ENCODE data around the gene KRT37.
"Not testable (repeated sequence)": the region's sequence is repeated elsewhere in the genome, so short reads cannot be mapped to it uniquely, and the experiment has no call there.

KRT37 gene

GRCh38 chr17:41437254-41437653 lies 12.9 kb upstream of the KRT37 start:
- DNase-seq, result no peak

GRCh38 chr17:41434415-41434814 lies 10.0 kb upstream of the KRT37 start:
- DNase-seq, result no peak

GRCh38 chr17:41434005-41434404 lies 9.6 kb upstream of the KRT37 start:
- DNase-seq, result no peak

DNA sequence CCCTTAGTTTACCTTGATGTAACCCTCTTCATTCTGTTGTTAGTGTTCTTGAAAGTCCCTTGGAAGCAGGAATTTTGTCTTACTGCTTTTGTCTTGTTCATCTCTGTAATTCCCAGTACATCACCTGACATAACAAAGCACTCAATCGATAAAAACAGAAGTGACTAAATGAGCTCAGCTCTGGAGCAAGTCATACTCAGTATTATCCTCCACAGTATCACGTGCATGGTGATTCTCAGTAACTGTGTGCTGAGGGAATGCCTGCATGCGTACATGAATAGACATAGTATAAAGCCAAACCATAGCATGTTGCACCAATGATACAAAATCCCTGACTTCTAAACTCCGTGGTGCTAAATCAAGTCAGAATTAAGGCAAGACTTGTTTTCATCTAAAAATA lies 9.2 kb upstream of the KRT37 start:
- no peak for DNase-seq

DNA sequence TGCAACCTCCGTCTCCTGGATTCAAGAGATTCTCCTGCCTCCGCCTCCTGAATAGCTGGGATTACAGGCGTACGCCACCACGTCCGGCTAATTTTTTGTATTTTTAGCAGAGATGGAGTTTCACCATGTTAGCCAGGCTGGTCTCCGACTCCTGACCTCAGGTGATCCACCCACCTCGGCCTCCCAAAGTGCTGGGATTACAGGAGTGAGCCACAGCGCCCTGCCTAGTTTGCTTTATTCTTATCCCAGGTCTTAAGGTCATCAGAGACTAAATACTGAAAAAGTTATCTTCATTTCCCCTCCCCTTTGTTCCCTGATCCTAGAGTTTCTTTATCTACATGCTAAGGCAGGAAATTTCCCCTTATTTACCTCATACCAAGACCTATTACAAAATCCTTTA lies 6.0 kb upstream of the KRT37 start:
- DNase-seq, result not testable (repeated sequence)

- DNase-seq, result no peak
These were observed 5.3 kb upstream of the KRT37 start for GRCh38 chr17:41429667-41430066.

- no peak for DNase-seq
These were observed 4.4 kb upstream of the KRT37 start for GRCh38 chr17:41428591-41429291.

GRCh38 chr17:41422586-41422985 lies 1.8 kb downstream of the KRT37 start:
- DNase-seq, result not testable (repeated sequence)

- no peak for DNase-seq
These were observed 2.8 kb downstream of the KRT37 start for GRCh38 chr17:41421617-41422016.

GRCh38 chr17:41421116-41421515 lies 3.3 kb downstream of the KRT37 start:
- DNase-seq, result no peak

- DNase-seq, result no peak
These were observed 4.3 kb downstream of the KRT37 start for GRCh38 chr17:41420134-41420533.

DNA sequence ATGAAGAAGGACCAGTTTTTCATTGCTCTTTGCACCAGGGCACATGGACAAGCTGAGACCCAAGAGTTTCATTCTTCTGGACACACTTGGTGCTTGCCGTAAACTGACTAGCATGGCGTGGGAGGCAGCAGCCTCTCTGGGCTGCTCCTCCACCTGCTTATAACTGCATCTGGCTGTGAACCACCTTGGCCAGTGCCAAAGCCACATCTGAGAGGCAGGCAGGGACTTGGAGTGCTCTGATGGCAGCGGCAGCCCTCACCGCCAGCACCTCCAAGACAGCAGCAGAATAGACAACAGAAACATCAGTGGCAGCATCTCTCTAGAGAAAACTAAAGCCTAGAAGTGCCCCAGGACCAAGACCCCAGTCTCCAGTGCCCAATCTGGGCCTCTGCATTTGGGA lies 4.7 kb downstream of the KRT37 start:
- no peak for DNase-seq

DNA sequence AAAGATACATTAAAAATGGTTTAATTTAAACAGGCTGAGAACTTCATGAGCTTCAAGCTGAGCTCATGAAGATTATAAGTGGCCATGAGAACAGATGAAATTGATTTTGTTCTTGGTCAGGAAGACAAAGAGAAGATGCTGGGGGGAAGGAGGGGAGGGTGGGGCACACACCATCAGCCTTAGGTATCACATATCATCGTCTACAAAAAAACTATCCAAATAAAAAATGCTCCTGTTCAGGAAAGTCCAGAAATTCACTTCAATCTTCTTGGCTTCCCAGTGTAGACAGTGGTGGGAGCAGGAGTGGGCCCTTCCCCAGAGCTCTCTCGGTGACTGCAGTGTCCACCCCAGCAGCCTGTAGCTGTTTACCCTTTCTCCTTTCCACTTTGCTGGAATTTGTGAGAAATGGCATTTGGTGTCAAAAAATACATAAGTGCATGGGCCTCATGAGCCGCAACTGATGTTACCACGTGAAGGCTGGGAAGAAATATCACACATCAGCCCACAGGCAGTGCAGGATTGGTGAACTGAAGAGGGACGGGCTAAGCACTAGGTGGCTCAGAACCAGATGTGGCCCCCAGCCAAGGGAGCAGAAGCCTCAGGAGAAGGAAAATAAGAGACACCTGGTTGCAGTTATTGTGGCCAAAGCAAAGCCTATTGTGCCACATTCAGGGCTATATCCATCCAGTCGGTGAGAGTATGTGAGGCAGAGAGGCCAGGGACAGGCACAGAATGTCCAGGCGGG lies 6.1 kb downstream of the KRT37 start:
- DNase-seq, result no peak

DNA sequence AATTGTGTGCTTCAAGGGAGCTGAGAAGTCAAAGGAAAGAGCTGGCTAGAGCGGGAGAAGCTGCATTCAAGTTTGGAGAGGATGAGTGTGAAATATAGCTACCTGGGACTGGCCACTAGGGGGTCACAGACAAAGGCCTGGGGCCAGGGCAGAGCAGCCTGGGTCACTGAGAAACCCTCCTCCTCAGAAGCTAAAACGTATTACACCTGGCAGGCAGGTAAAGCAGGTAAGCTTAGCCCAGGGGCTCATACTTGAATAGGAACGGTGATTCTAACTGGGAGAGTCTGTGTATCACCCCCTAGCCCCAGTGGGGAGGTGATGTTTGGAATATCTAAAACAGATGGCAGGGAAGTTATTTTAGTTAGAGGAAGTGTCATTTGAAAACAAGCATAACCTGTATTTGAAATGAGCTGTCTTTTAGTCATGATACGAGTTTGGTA lies 6.8 kb downstream of the KRT37 start:
- DNase-seq, result no peak

GRCh38 chr17:41417127-41417526 lies 7.3 kb downstream of the KRT37 start:
- no peak for DNase-seq

GRCh38 chr17:41416479-41416878 lies 7.9 kb downstream of the KRT37 start:
- DNase-seq, result no peak

DNA sequence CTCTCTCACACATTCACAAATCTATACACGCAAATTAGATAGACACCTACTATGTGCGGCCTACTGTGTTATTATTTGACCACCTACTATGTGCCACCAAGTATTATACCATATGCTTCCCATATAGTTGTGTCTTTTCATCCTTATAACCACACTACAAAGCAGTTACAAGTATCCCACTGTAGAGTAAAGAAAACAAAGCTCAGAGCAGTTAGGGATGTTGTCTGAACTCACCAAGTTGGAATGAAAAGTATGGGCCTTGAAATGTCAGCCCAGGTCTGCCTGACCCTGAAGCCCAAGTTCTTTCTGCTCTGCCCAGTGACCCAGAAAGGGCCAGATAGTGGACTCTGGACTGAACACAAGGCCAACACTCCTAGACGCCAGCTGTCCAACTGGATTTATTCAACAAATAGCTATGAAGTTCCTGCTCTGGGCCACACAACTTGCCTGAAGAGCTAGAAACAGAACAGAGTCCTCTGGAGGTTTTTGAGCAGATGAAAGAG lies 8.5 kb downstream of the KRT37 start:
- DNase-seq, result no peak

DNA sequence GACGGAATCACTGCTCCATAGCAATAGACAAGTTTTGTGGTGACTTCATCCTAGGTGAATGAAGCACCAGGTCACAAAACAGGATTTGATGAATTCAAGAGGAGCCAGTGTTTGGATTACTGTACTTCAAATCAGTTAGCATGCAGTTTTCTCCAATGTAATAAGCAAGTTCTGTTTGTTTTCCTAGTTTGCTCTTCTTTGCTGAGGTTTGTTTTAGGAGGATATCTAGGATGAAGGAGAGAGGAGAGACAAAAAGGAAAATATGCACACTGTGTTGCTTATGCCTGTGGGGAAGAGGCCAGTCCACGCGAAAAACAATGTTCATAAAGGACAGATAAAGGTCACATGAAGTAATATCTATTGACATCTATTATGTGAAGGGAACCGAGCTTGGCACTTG lies 9.0 kb downstream of the KRT37 start:
- DNase-seq, result no peak

- no peak for DNase-seq
These were observed 10.4 kb downstream of the KRT37 start for GRCh38 chr17:41413982-41414381.

DNA sequence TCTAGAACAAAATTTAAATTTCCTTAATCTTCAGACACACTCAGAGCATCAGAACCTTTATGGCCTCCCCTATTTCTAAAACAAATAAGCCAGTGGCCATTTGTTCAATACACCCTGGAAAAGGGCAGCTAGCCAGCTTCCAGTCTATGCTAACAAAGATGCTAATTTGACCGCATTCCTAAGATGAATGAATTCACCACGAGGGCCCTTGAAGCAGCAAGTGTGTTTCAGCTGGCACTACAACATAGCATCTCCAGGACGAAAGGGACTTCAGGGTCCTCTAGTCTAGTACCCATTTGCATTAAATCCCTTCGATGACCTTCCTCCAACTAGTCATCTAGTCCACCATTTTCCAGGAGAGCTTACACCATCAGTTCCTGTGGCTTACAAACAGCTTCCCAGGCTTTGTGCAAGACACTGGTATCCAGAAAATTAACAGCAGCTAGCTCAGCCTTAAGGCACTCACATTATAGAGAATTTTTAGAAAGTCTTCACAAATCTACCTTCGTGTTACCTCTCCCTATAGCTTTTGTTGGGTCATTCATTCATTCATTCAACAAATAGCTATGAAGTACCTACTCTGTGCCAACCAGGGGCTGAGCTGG lies 10.9 kb downstream of the KRT37 start:
- DNase-seq, result peak in 1 of 56 donors; percentile 4

GRCh38 chr17:41411072-41411840 lies 13.1 kb downstream of the KRT37 start:
- DNase-seq, result no peak

DNA sequence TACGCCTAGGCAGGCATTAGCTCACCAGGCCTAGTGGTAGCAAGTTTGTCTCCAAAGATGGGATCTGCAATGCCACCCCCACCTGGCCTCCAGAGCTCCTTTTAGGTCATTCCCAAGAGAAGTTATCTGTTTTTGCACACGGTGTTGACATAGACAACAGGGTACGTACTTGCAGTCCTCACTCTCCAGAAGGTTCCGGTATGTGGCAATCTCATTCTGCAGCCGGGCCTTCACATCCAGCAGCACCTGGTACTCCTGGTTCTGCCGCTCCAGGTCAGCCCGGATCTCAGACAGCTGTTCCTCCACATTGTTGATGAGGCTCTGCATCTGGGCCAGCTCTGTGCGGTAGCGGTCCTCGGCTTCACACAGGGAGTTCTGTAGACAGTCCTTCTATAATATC lies 17.2 kb downstream of the KRT37 start:
- no peak for DNase-seq
